ENCODE results near the gene RBBP5.

The RBBP5 gene

GRCh38 chr1:205133287-205133686, 11.5 kb upstream of the RBBP5 start:
- TF ChIP-seq, protein P1, sequence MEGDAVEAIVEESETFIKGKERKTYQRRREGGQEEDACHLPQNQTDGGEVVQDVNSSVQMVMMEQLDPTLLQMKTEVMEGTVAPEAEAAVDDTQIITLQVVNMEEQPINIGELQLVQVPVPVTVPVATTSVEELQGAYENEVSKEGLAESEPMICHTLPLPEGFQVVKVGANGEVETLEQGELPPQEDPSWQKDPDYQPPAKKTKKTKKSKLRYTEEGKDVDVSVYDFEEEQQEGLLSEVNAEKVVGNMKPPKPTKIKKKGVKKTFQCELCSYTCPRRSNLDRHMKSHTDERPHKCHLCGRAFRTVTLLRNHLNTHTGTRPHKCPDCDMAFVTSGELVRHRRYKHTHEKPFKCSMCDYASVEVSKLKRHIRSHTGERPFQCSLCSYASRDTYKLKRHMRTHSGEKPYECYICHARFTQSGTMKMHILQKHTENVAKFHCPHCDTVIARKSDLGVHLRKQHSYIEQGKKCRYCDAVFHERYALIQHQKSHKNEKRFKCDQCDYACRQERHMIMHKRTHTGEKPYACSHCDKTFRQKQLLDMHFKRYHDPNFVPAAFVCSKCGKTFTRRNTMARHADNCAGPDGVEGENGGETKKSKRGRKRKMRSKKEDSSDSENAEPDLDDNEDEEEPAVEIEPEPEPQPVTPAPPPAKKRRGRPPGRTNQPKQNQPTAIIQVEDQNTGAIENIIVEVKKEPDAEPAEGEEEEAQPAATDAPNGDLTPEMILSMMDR (conservative IDR thresholded peaks at IDR 0.05; ENCODE audit: control insufficient read depth, insufficient read depth, low read depth, low read length) = no peak
- no peak for DNase-seq (ENCODE audit: low read depth)
- no peak overlapping the region for H3K4me3 ChIP-seq (ENCODE audit: control insufficient read depth, low read depth, low read length)

DNA sequence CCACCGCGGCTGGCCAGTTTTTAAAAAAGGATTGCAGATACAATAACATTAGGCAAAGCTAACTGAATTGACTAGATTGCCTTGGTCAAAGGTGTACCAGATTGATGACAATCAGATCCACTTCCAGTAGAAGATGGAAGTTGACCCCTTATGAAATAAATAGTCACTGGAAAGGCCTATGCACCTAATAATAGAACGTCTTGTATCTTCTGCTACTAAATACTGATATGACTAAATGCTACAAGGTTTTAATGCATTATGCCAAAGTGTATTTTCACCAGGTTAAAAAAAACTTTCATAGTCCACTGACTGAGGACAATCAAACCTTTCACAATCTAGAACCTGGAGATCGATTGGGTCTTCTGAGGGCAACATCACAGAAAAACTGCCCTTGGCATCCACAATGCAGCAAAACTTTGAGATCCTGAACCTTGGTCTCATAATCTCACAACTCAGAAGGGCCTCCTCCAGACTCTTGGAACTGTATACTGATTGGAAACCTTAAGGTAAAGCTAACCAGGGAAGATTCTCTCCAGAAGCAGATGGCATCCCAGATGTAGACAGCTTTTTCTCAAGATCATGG, 7.8 kb upstream of the RBBP5 start:
- H3K4me3 ChIP-seq (ENCODE audit: control insufficient read depth, low read depth, low read length) = no peak overlapping the region
- no peak for DNase-seq (ENCODE audit: low read depth)
- TF ChIP-seq, protein P1 (conservative IDR thresholded peaks at IDR 0.05; ENCODE audit: control insufficient read depth, insufficient read depth, low read depth, low read length) = no peak

- peak; percentile 36 for DNase-seq (ENCODE audit: low read depth)
- H3K4me3 ChIP-seq (ENCODE audit: control insufficient read depth, low read depth, low read length) = no peak overlapping the region
- TF ChIP-seq, protein P1 (conservative IDR thresholded peaks at IDR 0.05; ENCODE audit: control insufficient read depth, insufficient read depth, low read depth, low read length) = no peak
Observed at GRCh38 chr1:205128050-205128449, 6.3 kb upstream of the RBBP5 start.

- no peak overlapping the region for H3K4me3 ChIP-seq (ENCODE audit: control insufficient read depth, low read depth, low read length)
- TF ChIP-seq, protein P1 (conservative IDR thresholded peaks at IDR 0.05; ENCODE audit: control insufficient read depth, insufficient read depth, low read depth, low read length) = no peak
- DNase-seq (ENCODE audit: low read depth) = no peak
Observed at GRCh38 chr1:205127646-205128045, 5.9 kb upstream of the RBBP5 start.

DNA sequence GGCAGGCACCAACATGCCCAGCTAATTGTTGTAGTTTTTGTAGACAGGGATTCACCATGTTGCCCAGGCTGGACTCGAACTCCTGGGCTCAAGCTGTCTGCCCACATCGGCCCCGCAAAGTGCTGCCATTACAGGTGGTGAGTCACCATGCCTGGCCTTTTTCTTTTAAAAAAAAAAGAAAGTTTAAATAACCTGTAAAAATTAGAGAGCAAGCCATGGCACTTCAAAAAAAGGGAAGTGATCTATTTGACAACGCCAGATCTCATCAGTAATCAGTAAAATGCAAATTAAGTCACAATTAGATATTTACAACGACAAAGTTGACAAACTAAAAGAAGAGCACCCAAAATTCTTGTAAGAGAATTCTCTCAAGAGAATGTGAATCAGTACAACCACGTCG, 2.9 kb upstream of the RBBP5 start:
- no peak overlapping the region for H3K4me3 ChIP-seq (ENCODE audit: control insufficient read depth, low read depth, low read length)
- TF ChIP-seq, protein P1 (conservative IDR thresholded peaks at IDR 0.05; ENCODE audit: control insufficient read depth, insufficient read depth, low read depth, low read length) = no peak
- no peak for DNase-seq (ENCODE audit: low read depth)

GRCh38 chr1:205122489-205122882, 708 bp upstream of the RBBP5 start:
- no peak for DNase-seq (ENCODE audit: low read depth)
- TF ChIP-seq, protein P1 (conservative IDR thresholded peaks at IDR 0.05; ENCODE audit: control insufficient read depth, insufficient read depth, low read depth, low read length) = no peak
- H3K4me3 ChIP-seq (ENCODE audit: control insufficient read depth, low read depth, low read length) = peak overlapping the region; percentile 97

DNA sequence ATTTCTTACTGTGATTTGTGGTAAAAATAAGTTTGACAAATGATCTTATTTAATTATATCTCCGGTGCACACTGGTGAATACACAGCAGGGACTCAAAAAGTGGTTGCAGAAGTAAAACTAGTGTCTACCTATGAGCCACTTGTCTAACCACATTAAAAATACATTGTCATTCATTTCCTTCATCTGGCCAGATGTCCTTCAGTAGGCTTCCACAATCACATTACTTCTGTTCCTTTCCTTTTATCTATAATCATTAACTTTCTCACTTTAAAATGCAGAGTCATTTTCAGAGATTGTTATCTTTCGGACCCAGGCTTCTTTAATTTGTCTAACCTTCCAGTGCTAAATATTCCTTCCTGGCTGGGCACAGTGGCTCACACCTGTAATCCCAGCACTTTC, 3.0 kb downstream of the RBBP5 start:
- TF ChIP-seq, protein P1 (conservative IDR thresholded peaks at IDR 0.05; ENCODE audit: control insufficient read depth, insufficient read depth, low read depth, low read length) = no peak
- no peak overlapping the region for H3K4me3 ChIP-seq (ENCODE audit: control insufficient read depth, low read depth, low read length)
- no peak for DNase-seq (ENCODE audit: low read depth)
